CD4-positive, alpha-beta memory T cell (primary cell): ENCODE results near the gene SHC3. TPM values are rescaled to one million over a fixed set of nuclear protein-coding genes. Genes with fewer than 3 reads are reported as not detected.

Source experiments
- CTCF ChIA-PET: fragments of 350-600 bp; sonication (Branson Sonifier 250); formaldehyde crosslinking; loops from one replicate; lab custom pipeline; 2021; ENCODE audit warnings: inconsistent platforms; ENCODE audit not compliant: partially characterized antibody; lab: Charles Lee
- POLR2A ChIA-PET: fragments of 350-600 bp; sonication (Branson Sonifier 250); formaldehyde crosslinking; loops from one replicate; lab custom pipeline; 2021; ENCODE audit not compliant: partially characterized antibody; lab: Charles Lee
- DNase-seq, 5 donors: peaks; one replicate each; pipeline versions ENCODE4 v3.0.0 to v3.0.0-alpha.2; 2020 to 2022; ENCODE audit warnings: mixed read lengths in 1 of 5
- H3K27ac ChIP-seq: one replicate; pipeline ENCODE4 v1.7.0; 2013; ENCODE audit warnings: low read depth, low read length
- H3K27me3 ChIP-seq: 2 replicates; pipeline ENCODE4 v1.7.0; 2013; ENCODE audit warnings: mild to moderate bottlenecking, low read length, moderate library complexity; ENCODE audit not compliant: insufficient read depth
- H3K36me3 ChIP-seq: 2 replicates; pipeline ENCODE4 v1.7.0; 2013; ENCODE audit warnings: mild to moderate bottlenecking, low read length, moderate library complexity; ENCODE audit not compliant: insufficient read depth
- H3K4me1 ChIP-seq: 2 replicates; pipeline ENCODE4 v1.7.0; 2013; ENCODE audit warnings: mild to moderate bottlenecking, low read length, moderate library complexity; ENCODE audit not compliant: insufficient read depth
- H3K4me3 ChIP-seq, 2 donors: one replicate each; pipeline ENCODE4 v1.7.0; 2013; ENCODE audit warnings: low read length in 2 of 2, mild to moderate bottlenecking in 1 of 2
- H3K9me3 ChIP-seq, 2 donors: one replicate each; pipeline ENCODE4 v1.7.0; 2013; ENCODE audit warnings: low read length in 2 of 2, control low read depth in 1 of 2; ENCODE audit not compliant: control insufficient read depth in 1 of 2
- H3K27ac Mint-ChIP-seq, 7 donors: one replicate each; pipeline ENCODE4 v1.8.0; 2020 to 2021; ENCODE audit warnings: mixed read lengths in 7 of 7, mild to moderate bottlenecking in 6 of 7, inconsistent platforms in 3 of 7, moderate library complexity in 3 of 7
- H3K27me3 Mint-ChIP-seq, 2 donors: one replicate each; pipeline ENCODE4 v1.8.0; 2020 to 2021; ENCODE audit warnings: mixed read lengths in 2 of 2
- H3K36me3 Mint-ChIP-seq, 2 donors: one replicate each; pipeline ENCODE4 v1.8.0; 2020 to 2021; ENCODE audit warnings: mixed read lengths in 2 of 2, inconsistent platforms in 1 of 2, mild to moderate bottlenecking in 1 of 2
- H3K4me1 Mint-ChIP-seq, 4 donors: one replicate each; pipeline ENCODE4 v1.8.0; 2020 to 2021; ENCODE audit warnings: mixed read lengths in 4 of 4, mild to moderate bottlenecking in 1 of 4
- H3K4me3 Mint-ChIP-seq, 8 donors: one replicate each; pipeline ENCODE4 v1.8.0; 2020 to 2021; ENCODE audit warnings: mixed read lengths in 8 of 8, mild to moderate bottlenecking in 7 of 8, moderate library complexity in 6 of 8, inconsistent platforms in 3 of 8
- H3K9me3 Mint-ChIP-seq, 8 donors: one replicate each; pipeline ENCODE4 v1.8.0; 2020 to 2021; ENCODE audit warnings: mixed read lengths in 8 of 8, mild to moderate bottlenecking in 5 of 8, inconsistent platforms in 3 of 8, moderate library complexity in 1 of 8
- intact Hi-C: fragments of 100-400 bp; cut with micrococcal nuclease; formaldehyde crosslinking; loops from one replicate; pipeline ENCODE4 v1.15.1; 2023
- polyA plus RNA-seq, 2 donors: library from polyadenylated mRNA; unstranded; fragments of 300-500 nt; fragmentation: Illumina TruSeq; gene quantifications; one replicate each; pipeline ENCODE4 v1.2.3, GENCODE V29; 2021
- total RNA-seq, 2 experiments: library from RNA; stranded (reverse); gene quantifications; one replicate each; pipeline ENCODE4 v1.2.3, GENCODE V29; 2021

Gene SHC3
- total and polyA plus RNA-seq, 4 experiments from 2014 or later = 0.06 TPM; not detected in 3

DNA sequence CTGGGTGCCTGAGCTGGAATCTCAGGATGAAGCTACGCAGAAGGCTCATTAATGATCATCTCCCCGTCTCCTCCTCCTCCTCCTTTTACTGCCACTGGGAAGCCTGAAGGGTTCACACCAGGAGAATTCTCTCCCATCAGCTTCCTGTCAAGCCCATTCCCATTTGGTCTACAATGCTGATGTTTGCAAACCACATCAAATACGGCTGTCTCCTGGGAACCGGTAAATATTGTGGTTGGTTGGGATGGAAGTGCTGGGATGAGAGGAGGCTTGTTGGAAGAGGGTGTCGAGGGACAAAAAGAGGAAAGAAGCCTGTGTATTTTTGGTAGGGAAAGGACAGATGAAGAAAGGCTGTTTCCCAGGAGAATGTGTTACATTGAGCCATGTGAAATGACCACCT lies 200.6 kb downstream of the SHC3 start:
- Mint-ChIP-seq H3K4me3 (no peak overlapping the region), H3K36me3 (no peaks in the 10 kb centered on the region), H3K27ac (no peak overlapping the region), H3K9me3 (no peaks in the 10 kb centered on the region), H3K4me1 (no peaks in the 10 kb centered on the region), H3K27me3 (peaks cover 0 to 2% of the 10 kb centered on the region in 2 donors)
- no peaks in the 10 kb centered on the region for H3K36me3 ChIP-seq
- no peaks in the 10 kb centered on the region for H3K9me3 ChIP-seq
- H3K4me1 ChIP-seq = no peaks in the 10 kb centered on the region
- CTCF ChIA-PET = no interaction called here
- no peaks in the 10 kb centered on the region for H3K27me3 ChIP-seq
- no peak overlapping the region for H3K4me3 ChIP-seq
- intact Hi-C loops = no loop called here
- DNase-seq = no peak
- no peak overlapping the region for H3K27ac ChIP-seq
- POLR2A ChIA-PET = no interaction called here

DNA sequence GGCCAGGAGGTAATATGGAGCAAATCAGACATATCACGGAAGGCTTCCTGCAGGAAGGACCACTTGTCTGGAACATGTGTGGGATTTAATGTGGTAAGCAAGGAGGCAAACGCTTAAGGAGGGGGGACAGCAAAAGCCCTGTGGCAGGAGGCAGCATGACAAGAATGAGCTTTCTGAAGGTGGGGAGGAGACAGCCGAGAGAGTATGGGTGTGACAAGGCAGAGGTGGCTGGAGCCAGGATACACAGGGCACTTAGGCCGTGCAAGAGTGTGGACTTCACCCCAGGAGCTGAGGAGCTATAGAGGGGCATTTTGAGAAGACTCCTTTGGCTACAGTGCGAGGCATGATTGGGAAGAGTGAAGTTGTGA lies 201.7 kb downstream of the SHC3 start:
- H3K27ac ChIP-seq = no peak overlapping the region
- no peaks in the 10 kb centered on the region for H3K4me1 ChIP-seq
- H3K4me3 ChIP-seq = no peak overlapping the region
- ChIA-PET CTCF (no interaction called here), POLR2A (no interaction called here)
- H3K9me3 Mint-ChIP-seq = no peaks in the 10 kb centered on the region
- no peaks in the 10 kb centered on the region for H3K4me1 Mint-ChIP-seq
- peaks cover 0 to 2% of the 10 kb centered on the region in 2 donors for H3K27me3 Mint-ChIP-seq
- no peak overlapping the region for H3K4me3 Mint-ChIP-seq
- no peaks in the 10 kb centered on the region for H3K36me3 ChIP-seq
- no peaks in the 10 kb centered on the region for H3K27me3 ChIP-seq
- intact Hi-C loops = no loop called here
- H3K27ac Mint-ChIP-seq = no peak overlapping the region
- no peaks in the 10 kb centered on the region for H3K9me3 ChIP-seq
- no peaks in the 10 kb centered on the region for H3K36me3 Mint-ChIP-seq
- no peak for DNase-seq

DNA sequence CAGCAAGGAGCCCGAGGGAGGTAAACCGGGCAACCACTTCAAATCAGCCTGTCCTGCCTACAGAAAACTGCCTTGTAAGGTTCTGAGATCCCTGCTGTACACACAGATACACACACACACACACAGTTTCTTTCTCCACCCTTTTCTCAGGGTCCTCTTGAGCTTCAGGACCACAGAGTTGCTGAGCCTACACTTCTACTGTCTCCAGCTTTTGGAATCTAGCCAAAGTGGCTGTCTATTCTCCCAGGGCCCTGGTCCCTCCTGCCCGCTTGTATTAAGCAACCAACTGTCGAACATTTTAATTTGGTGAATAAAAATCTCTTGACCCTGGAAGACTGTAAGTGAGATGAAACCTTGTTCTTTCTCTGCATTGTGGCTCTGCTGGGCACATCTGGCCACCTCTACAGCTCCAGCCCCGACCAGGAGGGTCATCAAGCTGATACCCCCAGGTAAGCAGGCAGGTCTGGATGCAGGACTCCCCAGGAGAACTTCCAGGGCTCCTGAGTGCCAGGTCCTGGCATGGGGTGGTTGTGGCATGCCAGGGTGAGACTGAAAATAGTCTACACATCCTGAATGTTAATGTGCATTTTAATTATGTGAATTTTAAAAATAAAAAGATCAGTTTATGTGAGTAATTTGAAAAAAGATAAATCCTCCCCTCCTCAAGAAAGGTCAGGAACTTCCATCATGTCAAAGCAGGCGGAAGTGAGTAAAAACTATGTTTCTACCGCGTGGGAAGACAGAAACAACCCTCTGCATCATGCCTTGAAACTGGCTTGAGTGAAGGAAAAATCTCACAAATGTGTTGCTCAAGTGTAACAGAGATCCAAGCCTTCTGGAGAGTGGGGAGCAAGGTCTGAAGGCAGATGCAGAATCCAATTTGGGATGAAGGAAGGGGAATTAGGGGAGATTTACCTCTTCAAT lies 202.4 kb downstream of the SHC3 start:
- H3K27me3 ChIP-seq = no peaks in the 10 kb centered on the region
- no peaks in the 10 kb centered on the region for H3K36me3 ChIP-seq
- no peak overlapping the region for H3K27ac ChIP-seq
- Mint-ChIP-seq H3K27ac (no peak overlapping the region), H3K4me3 (no peak overlapping the region), H3K36me3 (no peaks in the 10 kb centered on the region), H3K27me3 (peaks cover 0 to 2% of the 10 kb centered on the region in 2 donors), H3K9me3 (no peaks in the 10 kb centered on the region), H3K4me1 (no peaks in the 10 kb centered on the region)
- H3K9me3 ChIP-seq = no peaks in the 10 kb centered on the region
- no peaks in the 10 kb centered on the region for H3K4me1 ChIP-seq
- intact Hi-C loops = no loop called here
- POLR2A ChIA-PET = no interaction called here
- CTCF ChIA-PET = no interaction called here
- DNase-seq = no peak
- no peak overlapping the region for H3K4me3 ChIP-seq

DNA sequence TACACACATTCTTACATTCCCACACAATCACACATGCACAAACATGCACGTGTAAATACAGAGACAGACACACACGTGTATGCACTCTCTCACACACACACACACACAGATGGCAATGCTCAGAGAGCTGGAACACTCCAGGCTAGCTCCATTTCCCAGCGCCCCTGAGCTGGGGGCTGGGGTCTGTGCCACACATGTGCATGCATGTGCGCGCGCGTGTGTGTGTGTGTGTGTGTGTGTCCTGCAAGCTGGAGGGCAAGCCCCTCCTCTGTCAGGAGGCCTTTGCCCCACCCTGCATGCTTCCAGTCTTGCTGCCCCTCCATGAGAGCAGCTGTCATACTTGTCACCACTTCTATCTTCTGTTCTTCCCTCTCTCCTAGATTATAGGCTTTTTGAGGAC lies 204.0 kb downstream of the SHC3 start:
- Mint-ChIP-seq H3K4me1 (no peaks in the 10 kb centered on the region), H3K4me3 (no peak overlapping the region), H3K27me3 (peaks cover 0 to 2% of the 10 kb centered on the region in 2 donors), H3K27ac (no peak overlapping the region), H3K36me3 (no peaks in the 10 kb centered on the region), H3K9me3 (no peaks in the 10 kb centered on the region)
- ChIA-PET CTCF (no interaction called here), POLR2A (no interaction called here)
- intact Hi-C loops = no loop called here
- Histone ChIP-seq H3K4me1 (no peaks in the 10 kb centered on the region), H3K9me3 (no peaks in the 10 kb centered on the region), H3K27ac (no peak overlapping the region), H3K4me3 (no peak overlapping the region), H3K36me3 (no peaks in the 10 kb centered on the region), H3K27me3 (no peaks in the 10 kb centered on the region)
- no peak for DNase-seq

DNA sequence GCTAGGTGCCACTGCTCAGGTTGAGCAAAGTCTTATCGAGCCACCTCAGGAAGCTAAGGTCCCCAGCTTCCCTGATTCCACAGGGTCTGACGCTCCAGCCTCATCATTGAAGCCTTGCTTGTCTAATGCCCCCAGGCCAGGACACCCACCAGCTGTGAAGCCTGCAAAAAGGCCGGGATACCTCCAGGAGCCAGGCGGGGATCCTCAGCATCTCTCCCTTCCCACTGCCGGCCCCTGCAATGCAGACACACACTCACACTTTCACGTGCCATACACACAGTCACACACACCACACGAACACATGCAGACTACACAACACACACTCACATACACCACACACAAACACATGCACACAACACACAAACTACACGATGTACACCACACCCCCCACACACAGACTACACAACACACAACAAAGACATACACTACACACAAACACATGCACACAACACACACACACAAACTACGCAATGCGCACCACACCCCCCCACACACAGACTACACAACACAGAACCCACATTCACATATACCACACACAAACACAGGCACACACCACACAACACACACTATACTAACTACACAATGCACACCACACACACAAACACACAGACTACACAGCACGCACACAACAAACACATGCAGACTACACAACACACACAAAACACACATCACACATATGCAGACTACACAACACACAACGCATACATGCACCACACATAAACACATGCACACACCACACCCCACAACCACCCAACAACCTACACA lies 205.2 kb downstream of the SHC3 start:
- peaks cover 3% of the 10 kb centered on the region in 2 donors for H3K27me3 Mint-ChIP-seq
- H3K27ac ChIP-seq = no peak overlapping the region
- H3K36me3 Mint-ChIP-seq = no peaks in the 10 kb centered on the region
- no peak overlapping the region for H3K27ac Mint-ChIP-seq
- no peak overlapping the region for H3K4me3 ChIP-seq
- intact Hi-C loops = no loop called here
- no peaks in the 10 kb centered on the region for H3K4me1 Mint-ChIP-seq
- H3K4me1 ChIP-seq = no peaks in the 10 kb centered on the region
- no peak for DNase-seq
- no peaks in the 10 kb centered on the region for H3K27me3 ChIP-seq
- no peaks in the 10 kb centered on the region for H3K9me3 ChIP-seq
- H3K4me3 Mint-ChIP-seq = no peak overlapping the region
- H3K36me3 ChIP-seq = no peaks in the 10 kb centered on the region
- ChIA-PET POLR2A (no interaction called here), CTCF (no interaction called here)
- no peaks in the 10 kb centered on the region for H3K9me3 Mint-ChIP-seq

DNA sequence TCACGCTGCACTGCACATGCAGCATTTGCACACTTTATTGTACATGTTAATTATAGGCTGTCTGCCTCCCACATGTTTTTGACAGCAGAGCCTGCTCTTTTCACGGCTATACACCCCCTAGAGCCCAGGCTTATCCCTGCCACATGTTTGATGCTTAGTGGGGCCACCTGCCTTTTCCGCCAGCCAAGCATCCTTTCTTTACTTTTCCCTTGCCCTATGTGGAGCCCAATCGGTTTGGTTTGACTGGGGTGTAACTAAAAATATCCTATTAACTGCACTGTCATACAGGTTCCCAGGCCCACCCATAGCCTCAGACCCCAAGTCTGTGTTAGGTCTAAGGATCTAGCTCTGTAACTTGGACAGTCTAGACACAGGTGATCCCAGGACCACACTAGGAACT lies 206.2 kb downstream of the SHC3 start:
- H3K27me3 Mint-ChIP-seq = peaks cover 2 to 3% of the 10 kb centered on the region in 2 donors
- CTCF ChIA-PET = no interaction called here
- H3K9me3 ChIP-seq = no peaks in the 10 kb centered on the region

DNA sequence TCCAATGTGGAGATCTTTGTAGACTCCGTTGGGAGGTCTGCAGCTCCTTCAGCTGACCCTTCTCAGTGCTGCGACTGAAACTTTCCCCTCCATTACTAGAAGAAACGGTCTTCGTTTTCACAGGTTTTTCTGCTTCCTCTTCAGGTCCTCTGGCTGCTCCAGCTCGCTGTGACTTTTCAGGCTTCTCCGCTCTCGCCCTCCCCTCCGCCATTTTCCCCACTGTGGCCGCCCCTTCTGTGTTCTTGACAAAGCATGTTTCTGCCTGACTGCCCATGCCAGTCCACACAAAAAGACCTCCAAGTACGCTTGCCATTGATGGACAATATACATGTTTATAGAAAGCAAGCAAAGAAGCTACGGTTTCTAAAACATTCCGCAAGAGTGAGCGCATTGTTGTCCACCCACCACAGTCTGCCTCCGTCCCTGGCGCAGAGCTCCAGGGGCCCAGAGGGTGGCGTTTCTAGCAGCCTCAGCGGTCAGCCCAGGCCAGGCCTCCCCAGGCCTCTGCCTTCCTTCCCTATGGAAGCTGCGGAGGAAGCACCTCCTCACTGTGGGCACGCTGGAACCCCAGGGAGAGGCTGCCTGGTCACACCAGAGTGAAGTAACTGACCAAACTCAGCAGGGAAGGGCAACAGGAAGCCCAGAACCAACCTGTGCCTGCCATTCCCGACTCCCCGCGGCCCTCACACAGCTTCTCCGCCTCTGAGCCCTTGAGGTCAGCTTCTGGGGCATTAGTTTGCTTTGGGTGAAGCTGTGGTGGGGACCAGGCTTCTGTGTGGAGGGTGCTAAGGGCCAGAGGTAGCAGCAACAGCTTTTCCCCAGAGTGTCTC lies 207.3 kb downstream of the SHC3 start:
- ChIA-PET POLR2A (no interaction called here), CTCF (no interaction called here)
- Mint-ChIP-seq H3K9me3 (no peaks in the 10 kb centered on the region), H3K4me3 (no peak overlapping the region), H3K27ac (no peak overlapping the region), H3K4me1 (no peaks in the 10 kb centered on the region), H3K36me3 (no peaks in the 10 kb centered on the region), H3K27me3 (peaks cover 2 to 3% of the 10 kb centered on the region in 2 donors)
- H3K27ac ChIP-seq = no peak overlapping the region
- intact Hi-C loops = no loop called here
- no peaks in the 10 kb centered on the region for H3K9me3 ChIP-seq
- no peak overlapping the region for H3K4me3 ChIP-seq
- H3K27me3 ChIP-seq = no peaks in the 10 kb centered on the region
- no peak for DNase-seq
- no peaks in the 10 kb centered on the region for H3K36me3 ChIP-seq
- no peaks in the 10 kb centered on the region for H3K4me1 ChIP-seq

More for the DNA sequence above, 206.2 kb downstream of the SHC3 start:
- no peaks in the 10 kb centered on the region for H3K36me3 Mint-ChIP-seq
- intact Hi-C loops = no loop called here
- Histone ChIP-seq H3K36me3 (no peaks in the 10 kb centered on the region), H3K4me1 (no peaks in the 10 kb centered on the region), H3K27me3 (no peaks in the 10 kb centered on the region), H3K4me3 (no peak overlapping the region), H3K27ac (no peak overlapping the region)
- no peak overlapping the region for H3K4me3 Mint-ChIP-seq
- H3K4me1 Mint-ChIP-seq = no peaks in the 10 kb centered on the region
- no peak for DNase-seq
- H3K27ac Mint-ChIP-seq = no peak overlapping the region
- POLR2A ChIA-PET = no interaction called here
- H3K9me3 Mint-ChIP-seq = no peaks in the 10 kb centered on the region
